GM21528 (cell line): ENCODE results near the gene SLC12A3.
"Not testable (repeated sequence)": the region's sequence is repeated elsewhere in the genome, so short reads cannot be mapped to it uniquely, and the experiment has no call there.

Experiments used
- ATAC-seq: cut with Tn5 transposase; IDR thresholded peaks from one replicate; pipeline ENCODE4 v1.9.1; 2021; ENCODE audit warnings: mild to moderate bottlenecking, moderate library complexity; ENCODE audit not compliant: unreplicated experiment, low FRiP score

SLC12A3 gene

GRCh38 chr16:56868175-56868574 lies 3.2 kb downstream of the SLC12A3 start:
- no peak for ATAC-seq

GRCh38 chr16:56868766-56869165 lies 3.8 kb downstream of the SLC12A3 start:
- not testable (repeated sequence) for ATAC-seq

GRCh38 chr16:56869513-56870275 lies 4.7 kb downstream of the SLC12A3 start:
- no peak for ATAC-seq

- no peak for ATAC-seq
Measured at GRCh38 chr16:56870276-56870888, 5.4 kb downstream of the SLC12A3 start.

- no peak for ATAC-seq
Measured at GRCh38 chr16:56871172-56871593, 6.2 kb downstream of the SLC12A3 start.

GRCh38 chr16:56872863-56873391 lies 7.9 kb downstream of the SLC12A3 start:
- no peak for ATAC-seq

- ATAC-seq, result no peak
Measured at GRCh38 chr16:56874800-56875199, 9.8 kb downstream of the SLC12A3 start.

- no peak for ATAC-seq
Measured at GRCh38 chr16:56876048-56876447, 11.0 kb downstream of the SLC12A3 start.

- ATAC-seq, result no peak
Measured at GRCh38 chr16:56877486-56878182, 12.6 kb downstream of the SLC12A3 start.

GRCh38 chr16:56878282-56878854 lies 13.4 kb downstream of the SLC12A3 start:
- no peak for ATAC-seq

- ATAC-seq, result no peak
Measured at GRCh38 chr16:56879276-56879675, 14.3 kb downstream of the SLC12A3 start.

- ATAC-seq, result no peak
Measured at GRCh38 chr16:56880176-56880575, 15.2 kb downstream of the SLC12A3 start.

GRCh38 chr16:56880685-56881084 lies 15.7 kb downstream of the SLC12A3 start:
- ATAC-seq, result no peak

- no peak for ATAC-seq
Measured at GRCh38 chr16:56882077-56882800, 17.2 kb downstream of the SLC12A3 start.

- ATAC-seq, result no peak
Measured at GRCh38 chr16:56883586-56883985, 18.6 kb downstream of the SLC12A3 start.

- no peak for ATAC-seq
Measured at GRCh38 chr16:56884026-56884582, 19.1 kb downstream of the SLC12A3 start.

GRCh38 chr16:56884929-56885328 lies 19.9 kb downstream of the SLC12A3 start:
- ATAC-seq, result not testable (repeated sequence)

GRCh38 chr16:56885446-56886162 lies 20.6 kb downstream of the SLC12A3 start:
- ATAC-seq, result no peak

GRCh38 chr16:56886296-56886695 lies 21.3 kb downstream of the SLC12A3 start:
- ATAC-seq, result no peak
